GM12864 (cell line): ENCODE data around the gene BRD3.

ENCODE experiments used
- DNase-seq: peaks from one replicate; pipeline ENCODE4 v3.0.0-alpha.2; 2011; ENCODE audit warnings: low read depth
- H3K4me3 ChIP-seq: 2 replicates; pipeline ENCODE4 v1.5.1; 2011; ENCODE audit warnings: mild to moderate bottlenecking, low read depth, low read length, control low read depth
- TF ChIP-seq, protein P1 (sequence below): IDR thresholded peaks from 2 replicates; pipeline ENCODE4 v1.5.1; 2011; ENCODE audit warnings: low read depth, mild to moderate bottlenecking, moderate library complexity, low read length, control low read depth, inconsistent platforms; ENCODE audit errors: missing control alignments

BRD3 gene

DNA sequence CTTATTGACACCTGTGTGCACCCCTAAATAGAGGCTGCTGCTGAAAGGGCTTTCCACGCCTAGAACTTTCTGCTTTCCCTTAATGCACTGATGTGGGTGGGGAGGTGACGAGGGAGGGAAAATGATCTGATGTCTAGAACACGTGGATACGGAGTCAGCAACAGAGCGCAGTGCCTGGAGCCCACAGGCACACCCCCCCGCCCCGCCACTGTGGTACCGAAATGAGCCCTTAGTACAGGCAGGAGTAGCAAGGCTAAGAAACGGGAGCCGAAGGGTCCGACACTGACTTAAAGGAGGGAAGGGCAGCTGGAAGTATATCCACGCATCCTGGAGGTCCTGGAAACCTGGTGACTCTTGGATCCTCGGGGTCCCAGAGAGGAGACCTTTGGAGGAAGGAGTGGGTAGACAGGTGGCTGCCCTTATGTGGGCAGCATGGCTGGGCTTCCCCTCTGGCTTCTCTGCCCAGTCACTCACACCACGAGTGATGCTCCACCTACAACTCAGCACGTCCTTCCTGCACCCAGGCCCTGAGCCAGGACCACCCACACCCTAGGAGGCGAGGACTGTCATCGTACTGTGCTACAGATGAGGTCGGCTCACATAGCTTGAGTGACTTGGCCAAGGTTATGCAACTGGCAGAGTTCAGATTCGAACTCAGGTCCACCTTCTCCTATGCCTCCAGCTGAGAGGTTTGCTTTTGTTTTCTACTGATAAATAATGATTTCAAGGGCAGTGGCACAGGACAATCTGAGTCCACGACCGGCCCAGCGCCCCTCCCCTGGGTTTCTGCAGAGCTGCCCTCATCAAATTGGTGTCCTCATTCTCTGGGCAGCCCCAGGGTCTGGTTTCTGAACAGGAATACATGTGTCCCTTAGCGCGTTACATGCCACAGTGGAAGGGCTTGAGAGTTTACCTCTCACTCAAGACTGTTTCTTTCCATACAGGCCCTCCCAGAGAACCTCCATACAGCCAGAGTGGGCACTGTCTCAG is 71.0 kb downstream of the BRD3 start:
- H3K4me3 ChIP-seq = no peak overlapping the region
- no peak for DNase-seq
- TF ChIP-seq, protein P1, sequence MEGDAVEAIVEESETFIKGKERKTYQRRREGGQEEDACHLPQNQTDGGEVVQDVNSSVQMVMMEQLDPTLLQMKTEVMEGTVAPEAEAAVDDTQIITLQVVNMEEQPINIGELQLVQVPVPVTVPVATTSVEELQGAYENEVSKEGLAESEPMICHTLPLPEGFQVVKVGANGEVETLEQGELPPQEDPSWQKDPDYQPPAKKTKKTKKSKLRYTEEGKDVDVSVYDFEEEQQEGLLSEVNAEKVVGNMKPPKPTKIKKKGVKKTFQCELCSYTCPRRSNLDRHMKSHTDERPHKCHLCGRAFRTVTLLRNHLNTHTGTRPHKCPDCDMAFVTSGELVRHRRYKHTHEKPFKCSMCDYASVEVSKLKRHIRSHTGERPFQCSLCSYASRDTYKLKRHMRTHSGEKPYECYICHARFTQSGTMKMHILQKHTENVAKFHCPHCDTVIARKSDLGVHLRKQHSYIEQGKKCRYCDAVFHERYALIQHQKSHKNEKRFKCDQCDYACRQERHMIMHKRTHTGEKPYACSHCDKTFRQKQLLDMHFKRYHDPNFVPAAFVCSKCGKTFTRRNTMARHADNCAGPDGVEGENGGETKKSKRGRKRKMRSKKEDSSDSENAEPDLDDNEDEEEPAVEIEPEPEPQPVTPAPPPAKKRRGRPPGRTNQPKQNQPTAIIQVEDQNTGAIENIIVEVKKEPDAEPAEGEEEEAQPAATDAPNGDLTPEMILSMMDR = peak; percentile 16

DNA sequence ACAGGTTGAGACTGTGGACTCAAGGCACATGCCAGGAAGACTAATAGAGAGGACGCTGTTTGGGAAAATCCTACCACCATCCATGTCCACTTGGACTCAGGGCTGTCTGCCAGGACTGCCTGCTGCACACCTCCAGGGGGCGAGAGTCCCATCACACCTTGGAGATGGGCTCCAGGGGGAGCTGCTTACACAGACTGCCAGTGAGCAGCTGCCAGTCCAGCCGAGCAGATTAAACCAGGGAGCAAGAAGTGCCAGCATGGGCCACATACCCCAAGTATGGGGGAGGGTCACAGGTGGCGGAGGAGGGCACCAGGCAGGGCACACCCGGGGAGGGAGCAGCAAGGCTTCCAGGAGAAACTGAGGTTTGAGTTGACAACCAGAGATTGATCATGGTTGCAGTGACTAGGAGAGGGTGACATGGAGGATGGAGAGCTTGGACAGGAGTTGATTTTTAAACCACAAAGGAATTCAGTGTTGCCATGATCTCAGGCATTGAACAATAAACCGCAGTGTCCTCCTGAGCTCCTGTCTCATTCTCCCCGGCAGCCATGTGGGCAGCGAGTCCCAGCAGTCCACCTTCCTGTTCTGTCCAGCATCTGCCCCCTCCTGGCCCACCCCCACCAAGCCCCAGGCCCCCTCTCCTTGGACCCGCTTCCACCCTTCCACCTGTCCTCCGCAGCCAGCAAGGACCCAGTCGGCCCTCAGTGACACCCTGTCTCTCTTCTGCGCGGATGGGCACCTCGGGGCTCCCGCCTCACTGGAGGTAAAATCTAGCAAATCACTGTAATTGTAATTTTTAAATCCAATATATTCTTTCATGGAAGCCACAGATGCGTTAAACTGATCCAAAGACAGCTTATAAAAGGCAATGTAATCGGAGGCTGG is 72.6 kb downstream of the BRD3 start:
- H3K4me3 ChIP-seq = no peak overlapping the region
- TF ChIP-seq, protein P1 = peak; percentile 40
- no peak for DNase-seq

DNA sequence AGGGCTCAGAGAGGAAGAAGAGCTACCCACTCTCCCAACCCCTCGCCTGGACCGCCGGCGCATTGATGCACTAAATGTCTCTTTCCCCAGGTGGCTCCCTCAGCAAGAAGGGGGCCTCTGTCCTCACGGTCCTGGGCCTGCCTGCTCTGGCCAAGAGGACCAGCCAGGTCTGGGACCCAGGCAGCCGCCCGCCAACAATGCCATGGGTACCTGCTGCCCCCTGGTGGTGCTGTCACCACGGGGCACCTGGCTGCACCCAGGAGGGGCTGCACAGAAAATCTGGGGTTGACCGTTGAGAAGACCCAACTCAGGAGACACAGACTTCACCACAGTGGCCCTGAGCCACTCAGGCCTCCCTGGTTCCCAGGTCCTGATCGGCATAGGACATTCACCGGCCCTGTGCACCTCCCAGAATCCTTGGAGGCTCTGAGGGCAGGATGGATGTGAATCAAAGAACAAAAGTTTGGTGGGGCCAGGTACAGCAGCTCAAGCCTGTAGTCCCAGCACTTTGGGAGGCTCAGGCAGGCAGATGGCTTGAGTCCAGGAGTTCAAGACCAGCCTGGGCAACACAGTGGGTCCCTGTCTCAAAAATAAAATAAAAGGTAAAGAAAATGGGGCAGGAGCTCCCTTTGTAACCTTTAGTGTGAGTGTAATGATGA is 73.3 kb downstream of the BRD3 start:
- TF ChIP-seq, protein P1 = peak; percentile 95
- H3K4me3 ChIP-seq = no peak overlapping the region
- DNase-seq = no peak

DNA sequence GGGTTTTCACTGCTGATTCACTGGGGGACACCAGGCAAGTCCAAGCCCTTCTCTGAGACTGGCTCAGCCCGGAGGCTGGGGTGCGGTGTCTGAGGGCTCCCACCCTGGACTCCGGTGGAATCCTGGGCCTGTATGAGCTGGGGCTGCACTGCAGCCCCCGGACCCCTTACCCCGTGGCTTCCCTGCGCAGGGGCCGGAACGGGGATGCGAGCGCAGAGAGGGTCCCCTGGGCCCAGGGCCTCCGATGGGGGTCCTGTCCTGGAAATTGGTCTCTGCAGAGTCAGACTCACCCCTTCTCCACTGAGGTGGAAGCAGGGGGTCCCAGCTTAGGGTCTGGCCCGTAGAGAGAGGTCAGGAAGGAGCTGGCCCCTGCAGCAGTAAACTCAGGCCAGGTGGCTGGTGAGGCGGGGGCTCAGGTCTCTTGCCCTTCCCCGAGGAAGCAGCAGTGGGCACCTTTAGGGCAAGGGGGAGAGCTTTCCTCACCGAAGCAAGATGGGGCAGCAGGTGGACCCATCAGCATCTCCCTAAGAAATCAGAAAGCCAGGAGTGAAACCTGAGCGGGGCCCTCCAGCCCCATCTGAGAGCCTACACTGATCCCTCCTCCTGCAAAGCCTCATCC is 74.1 kb downstream of the BRD3 start:
- TF ChIP-seq, protein P1 = no peak
- no peak for DNase-seq
- peak overlapping the region; percentile 97 for H3K4me3 ChIP-seq

DNA sequence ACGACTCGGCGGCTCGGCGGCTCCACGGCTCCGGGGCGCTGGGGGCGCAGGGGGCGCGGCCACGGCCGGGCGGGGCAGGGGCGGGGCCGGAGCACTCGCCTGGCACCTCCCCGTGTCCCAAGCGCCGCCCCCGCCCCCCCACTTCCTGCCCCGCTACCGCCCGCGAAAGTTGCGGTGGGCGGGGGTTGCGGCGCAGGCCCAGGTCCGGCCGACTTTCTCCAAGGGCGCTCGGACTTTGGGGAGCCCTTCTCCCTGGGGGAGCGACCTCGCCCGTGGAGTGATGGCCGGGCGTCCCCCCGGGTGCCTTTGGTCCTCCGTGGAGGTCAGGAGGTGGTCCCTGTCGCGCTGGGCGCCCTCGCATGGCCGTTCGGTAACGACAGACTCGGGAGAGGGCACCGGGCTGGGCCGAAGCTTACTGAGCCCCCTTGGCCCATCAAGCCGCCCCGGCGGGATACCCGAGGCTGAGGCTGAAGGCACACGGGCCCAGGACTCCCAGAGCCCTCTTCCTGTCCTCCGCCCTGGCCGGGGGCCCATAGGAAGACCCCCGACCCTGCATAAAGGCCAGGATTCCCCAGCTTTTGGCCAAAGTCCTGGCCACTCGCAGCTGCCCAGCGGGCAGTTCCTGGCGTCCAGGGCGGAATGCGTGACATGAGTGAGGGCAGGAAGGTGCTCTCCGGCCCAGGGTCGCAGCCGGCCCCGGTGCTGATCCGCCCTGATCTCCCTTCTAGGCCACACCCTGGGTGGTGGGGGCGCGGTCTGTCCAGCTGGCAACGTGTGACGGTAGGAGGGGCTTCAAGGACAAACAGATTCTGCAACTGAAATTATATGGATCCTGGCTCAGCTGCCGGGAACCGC is 74.8 kb downstream of the BRD3 start:
- peak overlapping the region; percentile 97 for H3K4me3 ChIP-seq
- TF ChIP-seq, protein P1 = peak; percentile 43
- no peak for DNase-seq
